HFF-Myc (cell line): Measurements from ENCODE around the gene S100A11.
"Not testable (repeated sequence)": the region's sequence is repeated elsewhere in the genome, so short reads cannot be mapped to it uniquely, and the experiment has no call there.

ENCODE experiments used
- DNase-seq: peaks from one replicate; pipeline ENCODE4 v3.0.0-alpha.2; 2011; ENCODE audit warnings: low read depth; ENCODE audit errors: extremely low read depth
- H3K4me3 ChIP-seq: replicated peaks from 2 replicates; pipeline ENCODE4 v1.5.1; 2011; ENCODE audit warnings: low read depth, mild to moderate bottlenecking, control low read depth, low read length
- CTCF ChIP-seq: IDR thresholded peaks from 2 replicates; pipeline ENCODE4 v1.5.1; 2012; ENCODE audit warnings: mild to moderate bottlenecking, low read depth, low read length, control low read depth; ENCODE audit errors: missing control alignments

The S100A11 gene

GRCh38 chr1:152036267-152037216 lies at the start of gene S100A11:
Gene S100A11, minus strand, starts transcription at chr1:152037004. Its CDS starts 89 bp downstream, at chr1:152036915.
- H3K4me3 ChIP-seq: peak within 1 kb of the TSS; percentile 76
- no peak for TF ChIP-seq CTCF
- DNase-seq: no peak

- no peak for TF ChIP-seq CTCF
- no peak overlapping the region for H3K4me3 ChIP-seq
- DNase-seq: no peak
Observed at GRCh38 chr1:152084853-152085252, 48.0 kb upstream of the S100A11 start.

GRCh38 chr1:152081026-152081425 lies 44.2 kb upstream of the S100A11 start:
- H3K4me3 ChIP-seq, DNase-seq: not testable (repeated sequence)

- DNase-seq, H3K4me3 ChIP-seq: not testable (repeated sequence)
Observed at GRCh38 chr1:152080494-152080893, 43.7 kb upstream of the S100A11 start.

GRCh38 chr1:152078831-152079441 lies 42.1 kb upstream of the S100A11 start:
- TF ChIP-seq CTCF: no peak
- no peak for DNase-seq
- H3K4me3 ChIP-seq: no peak overlapping the region

GRCh38 chr1:152072311-152072710 lies 35.5 kb upstream of the S100A11 start:
- no peak overlapping the region for H3K4me3 ChIP-seq
- no peak for TF ChIP-seq CTCF
- DNase-seq: no peak

- no peak overlapping the region for H3K4me3 ChIP-seq
- no peak for DNase-seq
- TF ChIP-seq CTCF: no peak
Observed at GRCh38 chr1:152071123-152071522, 34.3 kb upstream of the S100A11 start.
